Neuron (in vitro differentiated cells): Measurements from ENCODE around the gene CORO6.
"Not testable (repeated sequence)": the region's sequence is repeated elsewhere in the genome, so short reads cannot be mapped to it uniquely, and the experiment has no call there.

ENCODE experiments used
- H2AFZ ChIP-seq: one replicate; pipeline ENCODE4 v1.6.1; 2013; ENCODE audit warnings: low read depth, mild to moderate bottlenecking, inconsistent platforms, low read length, moderate library complexity
- H3K27me3 ChIP-seq: one replicate; pipeline ENCODE4 v1.6.1; 2013; ENCODE audit warnings: low read length; ENCODE audit not compliant: insufficient read depth
- H3K36me3 ChIP-seq: one replicate; pipeline ENCODE4 v1.6.1; 2013; ENCODE audit warnings: low read length; ENCODE audit not compliant: insufficient read depth
- H3K4me1 ChIP-seq: one replicate; pipeline ENCODE4 v1.6.1; 2013; ENCODE audit warnings: low read length; ENCODE audit not compliant: insufficient read depth
- H3K4me3 ChIP-seq: 2 replicates; pipeline ENCODE4 v1.5.1; 2013; ENCODE audit warnings: mild to moderate bottlenecking, low read length, moderate library complexity
- H3K9me3 ChIP-seq: one replicate; pipeline ENCODE4 v1.6.1; 2013; ENCODE audit warnings: low read length

The CORO6 gene

DNA sequence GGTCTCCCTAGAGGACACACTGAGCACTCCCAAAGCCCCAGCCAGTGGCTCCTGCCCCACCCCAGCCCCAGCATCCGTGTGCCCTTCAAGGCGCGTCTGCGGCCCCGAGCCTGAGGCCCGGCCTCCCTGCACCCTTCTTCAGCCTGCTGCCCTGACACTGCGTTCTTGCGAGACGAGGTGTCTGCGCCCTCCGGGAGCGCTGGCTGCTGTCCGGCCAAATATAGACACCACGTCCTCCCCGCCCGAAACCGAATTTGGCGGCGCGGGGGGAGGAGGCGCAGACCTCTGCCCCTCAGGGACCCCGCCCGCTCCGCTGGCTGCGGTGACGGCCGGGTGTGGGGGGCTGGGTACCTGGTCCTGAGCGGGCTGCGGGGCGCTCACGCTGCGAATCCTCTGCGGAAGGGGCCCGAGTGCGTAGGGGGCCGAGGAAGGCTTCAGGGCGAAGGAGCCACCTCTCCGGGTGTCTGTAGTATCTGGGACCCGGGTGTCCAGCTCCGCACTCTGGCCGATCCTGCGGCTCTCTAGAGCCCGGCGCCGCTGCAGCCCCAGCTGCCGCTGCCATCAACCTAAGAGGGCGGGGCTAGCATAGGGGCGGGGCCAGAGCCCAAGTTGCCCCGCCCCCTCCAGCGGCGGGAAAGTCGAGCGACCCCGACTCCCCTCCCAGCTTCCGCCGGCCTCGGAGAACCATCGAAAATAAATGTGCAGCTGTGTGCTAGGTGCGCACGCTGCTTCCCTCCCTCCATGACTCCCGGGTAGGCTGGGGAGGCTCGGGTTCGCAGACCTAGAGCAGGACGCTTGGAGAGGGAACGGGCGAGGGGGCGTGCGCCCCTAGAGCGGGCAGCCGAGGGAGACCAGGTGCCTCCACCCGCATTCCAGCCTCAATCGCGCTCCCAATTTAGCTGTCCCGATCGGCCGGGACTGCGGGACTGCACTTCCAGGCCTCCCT lies at the start of gene CORO6:
Gene CORO6, minus strand, starts transcription at position 576 of the 946 bp plus-strand sequence. CDS start 1,491 bp downstream, outside the sequence.
- Histone ChIP-seq H3K9me3 (no peaks in the 10 kb centered on the region), H3K36me3 (no peaks in the 10 kb centered on the region), H3K4me1 (peaks cover 11% of the 10 kb centered on the region), H3K27me3 (no peaks in the 10 kb centered on the region), H3K4me3 (peak within 1 kb of the TSS; percentile 52), H2AFZ (peak within 1 kb of the TSS; percentile 93)

DNA sequence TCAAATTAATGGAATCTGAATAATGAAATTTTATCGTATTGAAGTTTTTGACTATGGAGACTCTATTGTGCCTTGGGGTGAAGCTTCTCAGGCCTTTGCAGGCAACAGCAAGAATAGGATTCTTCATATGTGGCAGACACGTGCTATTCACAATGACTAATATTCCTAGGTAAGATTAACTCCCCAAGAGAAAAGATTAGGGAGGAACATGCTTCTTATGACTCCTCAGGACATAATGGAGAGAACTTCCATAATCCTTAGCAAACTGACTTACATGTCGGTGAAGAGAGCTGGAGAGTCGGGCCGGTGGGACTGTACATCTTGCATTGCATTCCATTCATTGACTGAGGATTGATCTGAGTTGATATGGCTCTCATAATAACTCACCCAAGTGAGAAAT lies 48.9 kb upstream of the CORO6 start:
- H3K4me1 ChIP-seq = no peaks in the 10 kb centered on the region
- H2AFZ ChIP-seq = no peak overlapping the region
- peaks cover 14% of the 10 kb centered on the region for H3K36me3 ChIP-seq
- H3K9me3 ChIP-seq = no peaks in the 10 kb centered on the region
- H3K4me3 ChIP-seq = no peak overlapping the region
- no peaks in the 10 kb centered on the region for H3K27me3 ChIP-seq

DNA sequence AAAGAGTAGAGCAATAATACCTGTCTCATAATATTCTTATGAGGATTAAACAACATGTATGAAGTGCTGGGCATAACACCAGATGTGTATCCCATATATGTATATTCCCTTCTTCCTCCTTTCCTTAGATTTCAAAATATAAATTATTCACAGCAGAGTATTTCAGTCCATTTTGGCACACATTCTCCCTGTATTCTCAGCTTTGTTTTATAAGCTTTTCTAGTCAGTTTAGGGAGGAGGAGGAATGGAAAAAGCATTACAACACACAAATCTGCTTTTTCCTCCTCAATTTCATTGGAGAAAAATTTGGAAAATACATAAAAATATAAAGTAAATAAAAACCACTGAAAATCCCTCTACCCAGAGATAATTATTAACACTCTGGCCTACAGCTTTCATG lies 46.6 kb upstream of the CORO6 start:
- Histone ChIP-seq H3K4me3 (no peak overlapping the region), H3K9me3 (no peaks in the 10 kb centered on the region), H3K36me3 (peaks cover 23% of the 10 kb centered on the region)

DNA sequence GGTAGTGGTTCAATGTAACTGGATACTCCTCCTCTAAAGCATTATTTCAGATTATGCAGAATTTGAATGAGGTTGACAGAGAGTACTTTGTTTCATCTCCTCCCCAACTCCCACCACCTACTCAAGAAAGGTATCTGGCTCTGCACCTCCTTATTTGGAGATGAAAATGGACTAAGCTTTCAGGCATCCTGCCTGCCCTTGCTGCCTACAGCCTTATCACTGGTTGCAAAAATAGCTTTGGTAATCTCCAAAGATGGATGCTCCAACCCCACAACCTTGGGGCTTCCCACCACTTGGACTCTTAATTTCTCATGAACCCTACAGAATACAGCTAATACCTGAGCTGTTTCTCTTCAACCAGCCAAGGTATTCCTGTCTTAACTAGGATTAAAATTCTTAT lies 45.3 kb upstream of the CORO6 start:
- Histone ChIP-seq H3K36me3 (peaks cover 24% of the 10 kb centered on the region), H3K27me3 (no peaks in the 10 kb centered on the region), H2AFZ (no peak overlapping the region), H3K4me1 (no peaks in the 10 kb centered on the region), H3K4me3 (no peak overlapping the region), H3K9me3 (no peaks in the 10 kb centered on the region)

More for the DNA sequence above, 46.6 kb upstream of the CORO6 start:
- no peaks in the 10 kb centered on the region for H3K4me1 ChIP-seq
- no peaks in the 10 kb centered on the region for H3K27me3 ChIP-seq
- H2AFZ ChIP-seq = no peak overlapping the region

- Histone ChIP-seq H3K9me3 (no peaks in the 10 kb centered on the region), H3K36me3 (peaks cover 18% of the 10 kb centered on the region), H3K4me1 (no peaks in the 10 kb centered on the region), H3K4me3 (no peak overlapping the region), H2AFZ (no peak overlapping the region), H3K27me3 (no peaks in the 10 kb centered on the region)
Measured at GRCh38 chr17:29665481-29665810, 42.7 kb upstream of the CORO6 start.

DNA sequence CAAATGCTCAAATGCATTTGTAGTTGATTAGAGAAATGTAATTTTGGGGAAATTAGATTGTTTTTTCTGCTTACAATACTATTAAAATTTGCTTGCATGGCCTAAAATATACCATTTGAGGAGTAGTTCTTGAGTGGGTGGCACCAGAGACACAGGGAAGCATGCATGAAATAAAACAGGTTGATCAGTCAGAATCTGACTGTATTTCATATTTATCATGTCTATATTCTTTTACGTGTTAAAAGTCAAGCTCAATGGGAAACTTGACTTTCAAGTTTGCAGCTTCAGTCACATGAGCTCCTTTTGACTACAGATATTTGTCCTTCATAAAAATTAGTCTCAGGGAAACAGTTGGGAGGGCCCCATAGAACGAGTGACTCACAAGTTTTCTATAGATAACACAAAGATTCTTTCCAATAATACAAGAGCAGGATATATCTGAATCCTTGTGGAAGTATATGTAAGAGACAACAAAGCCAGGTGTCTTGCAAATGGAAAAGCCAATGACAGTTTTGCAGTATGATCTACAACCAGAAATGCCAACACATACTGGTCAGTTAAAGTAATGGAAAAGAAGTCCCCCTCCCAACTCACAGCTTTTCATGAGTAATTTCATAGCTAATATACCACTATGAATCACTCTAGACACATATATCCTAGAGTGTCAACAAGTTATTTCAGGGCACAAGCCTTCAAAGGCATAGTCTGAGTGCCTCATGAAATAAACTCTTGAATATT lies 42.2 kb upstream of the CORO6 start:
- Histone ChIP-seq H3K36me3 (peaks cover 18% of the 10 kb centered on the region), H3K4me3 (no peak overlapping the region), H2AFZ (no peak overlapping the region), H3K4me1 (no peaks in the 10 kb centered on the region), H3K27me3 (no peaks in the 10 kb centered on the region), H3K9me3 (no peaks in the 10 kb centered on the region)

DNA sequence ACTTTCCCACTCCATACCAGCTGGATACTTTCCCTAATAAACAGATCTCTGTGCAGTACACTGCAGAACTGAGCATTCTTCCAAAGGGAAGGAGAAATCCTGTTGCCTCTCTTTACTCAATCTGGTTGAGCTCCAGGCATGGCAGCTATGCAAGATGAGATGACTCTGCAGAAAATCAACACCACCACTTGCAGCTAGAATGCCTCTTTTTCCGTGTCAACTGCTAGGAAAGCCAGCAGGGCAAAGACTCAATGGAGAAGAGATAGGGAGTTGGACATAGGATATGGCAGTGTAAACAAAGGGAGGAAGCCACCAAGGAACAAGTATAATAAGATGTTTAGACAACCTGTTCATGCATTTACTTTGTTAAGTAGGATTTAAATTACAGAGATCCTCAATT lies 40.4 kb upstream of the CORO6 start:
- Histone ChIP-seq H3K4me3 (no peak overlapping the region), H3K9me3 (no peaks in the 10 kb centered on the region), H3K36me3 (peaks cover 14% of the 10 kb centered on the region), H3K27me3 (no peaks in the 10 kb centered on the region), H2AFZ (no peak overlapping the region), H3K4me1 (no peaks in the 10 kb centered on the region)

- H2AFZ ChIP-seq = no peak overlapping the region
- H3K4me1 ChIP-seq = no peaks in the 10 kb centered on the region
Measured at GRCh38 chr17:29661213-29661612, 38.5 kb upstream of the CORO6 start.

GRCh38 chr17:29659155-29659554 lies 36.4 kb upstream of the CORO6 start:
- no peak overlapping the region for H3K4me3 ChIP-seq
- H2AFZ ChIP-seq = no peak overlapping the region
- H3K9me3 ChIP-seq = no peaks in the 10 kb centered on the region
- peaks cover 4% of the 10 kb centered on the region for H3K36me3 ChIP-seq
- H3K27me3 ChIP-seq = no peaks in the 10 kb centered on the region
- H3K4me1 ChIP-seq = no peaks in the 10 kb centered on the region

More at GRCh38 chr17:29661213-29661612, 38.5 kb upstream of the CORO6 start:
- H3K36me3 ChIP-seq = peaks cover 8% of the 10 kb centered on the region
- no peaks in the 10 kb centered on the region for H3K9me3 ChIP-seq
- H3K4me3 ChIP-seq = no peak overlapping the region
- H3K27me3 ChIP-seq = no peaks in the 10 kb centered on the region

- H2AFZ ChIP-seq = no peak overlapping the region
- peaks cover 6% of the 10 kb centered on the region for H3K36me3 ChIP-seq
- H3K4me1 ChIP-seq = no peaks in the 10 kb centered on the region
- no peaks in the 10 kb centered on the region for H3K27me3 ChIP-seq
- H3K9me3 ChIP-seq = no peaks in the 10 kb centered on the region
- H3K4me3 ChIP-seq = no peak overlapping the region
Measured at GRCh38 chr17:29655323-29655722, 32.6 kb upstream of the CORO6 start.

GRCh38 chr17:29653995-29654714 lies 31.4 kb upstream of the CORO6 start:
- no peaks in the 10 kb centered on the region for H3K9me3 ChIP-seq
- H3K4me3 ChIP-seq = no peak overlapping the region
- peaks cover 9% of the 10 kb centered on the region for H3K36me3 ChIP-seq
- H2AFZ ChIP-seq = no peak overlapping the region
- no peaks in the 10 kb centered on the region for H3K4me1 ChIP-seq
- H3K27me3 ChIP-seq = no peaks in the 10 kb centered on the region

- no peaks in the 10 kb centered on the region for H3K27me3 ChIP-seq
- no peak overlapping the region for H2AFZ ChIP-seq
- H3K4me1 ChIP-seq = no peaks in the 10 kb centered on the region
- H3K36me3 ChIP-seq = peaks cover 9% of the 10 kb centered on the region
- no peaks in the 10 kb centered on the region for H3K9me3 ChIP-seq
- no peak overlapping the region for H3K4me3 ChIP-seq
Measured at GRCh38 chr17:29652976-29653375, 30.3 kb upstream of the CORO6 start.

- not testable (repeated sequence) for H2AFZ ChIP-seq, H3K36me3 ChIP-seq, H3K9me3 ChIP-seq, H3K4me3 ChIP-seq, H3K4me1 ChIP-seq, H3K27me3 ChIP-seq
Measured at GRCh38 chr17:29651913-29652312, 29.2 kb upstream of the CORO6 start.
